ENCODE data around the gene KIT. TPM values are rescaled to one million over a fixed set of nuclear protein-coding genes. Genes with fewer than 3 reads are reported as not detected.

KIT gene
- total RNA-seq, 1 experiment from 2014 or later: not detected

DNA sequence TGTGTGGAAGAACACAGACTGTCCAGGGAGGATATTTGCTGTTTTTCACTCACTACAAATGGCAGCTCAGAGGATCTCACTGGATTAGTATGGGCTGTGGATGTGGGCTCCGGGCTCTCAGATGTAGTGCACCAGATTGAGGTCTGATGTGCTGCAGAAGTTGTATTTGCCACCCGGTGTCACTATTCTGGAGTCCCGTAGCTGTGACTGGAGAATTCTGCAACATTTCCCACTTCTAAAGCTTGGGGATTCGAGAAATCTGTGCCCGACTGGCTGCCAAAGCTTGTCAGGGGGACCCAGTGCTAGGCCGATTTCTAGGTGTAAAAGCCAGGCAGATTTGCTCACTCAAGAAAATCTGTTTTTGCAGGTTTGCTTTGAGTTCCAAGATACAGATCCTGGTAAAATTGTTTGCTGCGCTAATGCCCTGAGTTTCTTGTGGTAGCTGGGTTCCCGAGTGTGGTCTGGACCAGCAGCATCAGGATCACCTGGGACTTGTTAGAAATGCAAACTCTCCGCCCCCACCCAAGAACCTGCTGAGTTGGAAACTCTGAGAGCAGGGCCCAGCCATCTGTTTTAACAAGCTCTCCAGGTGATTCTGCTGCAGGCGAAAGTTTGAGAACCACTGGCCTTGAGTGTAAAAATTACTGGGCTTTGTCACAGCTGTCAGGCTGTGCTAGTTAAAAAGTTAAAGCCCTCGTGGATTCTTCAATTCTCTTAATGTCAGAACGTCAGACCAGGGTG, 18.1 kb downstream of the KIT start:
- intact Hi-C loops (cut with micrococcal nuclease): no loop called here
- Histone ChIP-seq H3K4me3 (replicated peaks in 1 of 2; ENCODE audit: low read depth in 1 of 2, low read length in 2 of 2) (no peak overlapping the region), H3K9me3 (ENCODE audit: control insufficient read depth in 1 of 2, insufficient read depth in 1 of 2, low read depth in 1 of 2, low read length in 2 of 2) (no peaks in the 10 kb centered on the region), H2AFZ (ENCODE audit: low read depth, low read length, poor library complexity, severe bottlenecking) (no peak overlapping the region), H3K79me2 (ENCODE audit: insufficient read depth, low read length) (no peaks in the 10 kb centered on the region), H3K27me3 (ENCODE audit: insufficient read depth, low read length) (peaks cover 7% of the 10 kb centered on the region; the same call in 1 of the 2 replicates), H3K27ac (ENCODE audit: low read depth, low read length) (no peak overlapping the region), H4K20me1 (ENCODE audit: insufficient read depth) (no peaks in the 10 kb centered on the region), H3K9ac (ENCODE audit: low read length) (no peak overlapping the region), H3K4me1 (ENCODE audit: control insufficient read depth in 1 of 2, insufficient read depth in 2 of 2, low read length in 2 of 2) (no peaks in the 10 kb centered on the region), H3K9me2 (ENCODE audit: insufficient read depth) (no peaks in the 10 kb centered on the region), H3K36me3 (ENCODE audit: control insufficient read depth in 1 of 2, insufficient read depth in 2 of 2, low read length in 2 of 2) (no peaks in the 10 kb centered on the region), H3K4me2 (ENCODE audit: low read length) (no peak overlapping the region)
- no TSS peak for BruUV-seq (replicated peaks)
- ATAC-seq: no peak
- ChIA-PET POLR2A (no interaction called here), RAD21 (ENCODE audit: low non-redundant PET in 1 of 2, low total read pairs in 2 of 2, uncharacterized antibody in 2 of 2, unreplicated experiment in 2 of 2) (no interaction called here), CTCF (no interaction called here)
- TF ChIP-seq CBX3 (IDR thresholded peaks at IDR 0.05; ENCODE audit: low read depth) (no peak), POLR2A (IDR thresholded peaks at IDR 0.05; ENCODE audit: borderline replicate concordance, extremely low read depth, insufficient read depth, insufficient read length) (no peak), ELF1 (IDR thresholded peaks at IDR 0.05; ENCODE audit: borderline replicate concordance, low read depth) (no peak), SP1 (IDR thresholded peaks at IDR 0.05; ENCODE audit: low read depth) (no peak), RAD21 (IDR thresholded peaks at IDR 0.05; ENCODE audit: low read depth) (no peak), FOSL1 (IDR thresholded peaks at IDR 0.05; ENCODE audit: low read depth) (no peak), JUND (IDR thresholded peaks at IDR 0.05) (no peak), EZH2 (IDR thresholded peaks at IDR 0.05) (no peak), EGR1 (IDR thresholded peaks at IDR 0.05; ENCODE audit: low read depth) (no peak), SIN3A (IDR thresholded peaks at IDR 0.05; ENCODE audit: low read depth) (no peak), POLR2AphosphoS5 (IDR thresholded peaks at IDR 0.05; ENCODE audit: low read depth, low read length) (no peak), EZH2phosphoT487 (IDR thresholded peaks at IDR 0.05; ENCODE audit: borderline replicate concordance) (no peak), ZFX (IDR thresholded peaks at IDR 0.05) (no peak), TCF7L2 (IDR thresholded peaks at IDR 0.05; ENCODE audit: borderline replicate concordance, extremely low read depth, insufficient read depth, insufficient read length) (no peak), CEBPB (IDR thresholded peaks at IDR 0.05; ENCODE audit: low read depth) (no peak)
- TF ChIP-seq, protein P1, sequence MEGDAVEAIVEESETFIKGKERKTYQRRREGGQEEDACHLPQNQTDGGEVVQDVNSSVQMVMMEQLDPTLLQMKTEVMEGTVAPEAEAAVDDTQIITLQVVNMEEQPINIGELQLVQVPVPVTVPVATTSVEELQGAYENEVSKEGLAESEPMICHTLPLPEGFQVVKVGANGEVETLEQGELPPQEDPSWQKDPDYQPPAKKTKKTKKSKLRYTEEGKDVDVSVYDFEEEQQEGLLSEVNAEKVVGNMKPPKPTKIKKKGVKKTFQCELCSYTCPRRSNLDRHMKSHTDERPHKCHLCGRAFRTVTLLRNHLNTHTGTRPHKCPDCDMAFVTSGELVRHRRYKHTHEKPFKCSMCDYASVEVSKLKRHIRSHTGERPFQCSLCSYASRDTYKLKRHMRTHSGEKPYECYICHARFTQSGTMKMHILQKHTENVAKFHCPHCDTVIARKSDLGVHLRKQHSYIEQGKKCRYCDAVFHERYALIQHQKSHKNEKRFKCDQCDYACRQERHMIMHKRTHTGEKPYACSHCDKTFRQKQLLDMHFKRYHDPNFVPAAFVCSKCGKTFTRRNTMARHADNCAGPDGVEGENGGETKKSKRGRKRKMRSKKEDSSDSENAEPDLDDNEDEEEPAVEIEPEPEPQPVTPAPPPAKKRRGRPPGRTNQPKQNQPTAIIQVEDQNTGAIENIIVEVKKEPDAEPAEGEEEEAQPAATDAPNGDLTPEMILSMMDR (IDR thresholded peaks at IDR 0.05 in 2 of 3, conservative IDR thresholded peaks at IDR 0.05 in 1 of 3; ENCODE audit: borderline replicate concordance in 1 of 3, insufficient read depth in 1 of 3, low read depth in 2 of 3, low read length in 2 of 3): no peak
- TF ChIP-seq, protein P2, sequence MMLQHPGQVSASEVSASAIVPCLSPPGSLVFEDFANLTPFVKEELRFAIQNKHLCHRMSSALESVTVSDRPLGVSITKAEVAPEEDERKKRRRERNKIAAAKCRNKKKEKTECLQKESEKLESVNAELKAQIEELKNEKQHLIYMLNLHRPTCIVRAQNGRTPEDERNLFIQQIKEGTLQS (IDR thresholded peaks at IDR 0.05): no peak
- TF ChIP-seq, protein P3, sequence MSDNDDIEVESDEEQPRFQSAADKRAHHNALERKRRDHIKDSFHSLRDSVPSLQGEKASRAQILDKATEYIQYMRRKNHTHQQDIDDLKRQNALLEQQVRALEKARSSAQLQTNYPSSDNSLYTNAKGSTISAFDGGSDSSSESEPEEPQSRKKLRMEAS (IDR thresholded peaks at IDR 0.05): no peak
- TF ChIP-seq, protein P4, sequence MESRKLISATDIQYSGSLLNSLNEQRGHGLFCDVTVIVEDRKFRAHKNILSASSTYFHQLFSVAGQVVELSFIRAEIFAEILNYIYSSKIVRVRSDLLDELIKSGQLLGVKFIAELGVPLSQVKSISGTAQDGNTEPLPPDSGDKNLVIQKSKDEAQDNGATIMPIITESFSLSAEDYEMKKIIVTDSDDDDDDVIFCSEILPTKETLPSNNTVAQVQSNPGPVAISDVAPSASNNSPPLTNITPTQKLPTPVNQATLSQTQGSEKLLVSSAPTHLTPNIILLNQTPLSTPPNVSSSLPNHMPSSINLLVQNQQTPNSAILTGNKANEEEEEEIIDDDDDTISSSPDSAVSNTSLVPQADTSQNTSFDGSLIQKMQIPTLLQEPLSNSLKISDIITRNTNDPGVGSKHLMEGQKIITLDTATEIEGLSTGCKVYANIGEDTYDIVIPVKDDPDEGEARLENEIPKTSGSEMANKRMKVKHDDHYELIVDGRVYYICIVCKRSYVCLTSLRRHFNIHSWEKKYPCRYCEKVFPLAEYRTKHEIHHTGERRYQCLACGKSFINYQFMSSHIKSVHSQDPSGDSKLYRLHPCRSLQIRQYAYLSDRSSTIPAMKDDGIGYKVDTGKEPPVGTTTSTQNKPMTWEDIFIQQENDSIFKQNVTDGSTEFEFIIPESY (IDR thresholded peaks at IDR 0.05; ENCODE audit: extremely low read depth, insufficient replicate concordance, low read length): no peak
- TF ChIP-seq, protein P5, sequence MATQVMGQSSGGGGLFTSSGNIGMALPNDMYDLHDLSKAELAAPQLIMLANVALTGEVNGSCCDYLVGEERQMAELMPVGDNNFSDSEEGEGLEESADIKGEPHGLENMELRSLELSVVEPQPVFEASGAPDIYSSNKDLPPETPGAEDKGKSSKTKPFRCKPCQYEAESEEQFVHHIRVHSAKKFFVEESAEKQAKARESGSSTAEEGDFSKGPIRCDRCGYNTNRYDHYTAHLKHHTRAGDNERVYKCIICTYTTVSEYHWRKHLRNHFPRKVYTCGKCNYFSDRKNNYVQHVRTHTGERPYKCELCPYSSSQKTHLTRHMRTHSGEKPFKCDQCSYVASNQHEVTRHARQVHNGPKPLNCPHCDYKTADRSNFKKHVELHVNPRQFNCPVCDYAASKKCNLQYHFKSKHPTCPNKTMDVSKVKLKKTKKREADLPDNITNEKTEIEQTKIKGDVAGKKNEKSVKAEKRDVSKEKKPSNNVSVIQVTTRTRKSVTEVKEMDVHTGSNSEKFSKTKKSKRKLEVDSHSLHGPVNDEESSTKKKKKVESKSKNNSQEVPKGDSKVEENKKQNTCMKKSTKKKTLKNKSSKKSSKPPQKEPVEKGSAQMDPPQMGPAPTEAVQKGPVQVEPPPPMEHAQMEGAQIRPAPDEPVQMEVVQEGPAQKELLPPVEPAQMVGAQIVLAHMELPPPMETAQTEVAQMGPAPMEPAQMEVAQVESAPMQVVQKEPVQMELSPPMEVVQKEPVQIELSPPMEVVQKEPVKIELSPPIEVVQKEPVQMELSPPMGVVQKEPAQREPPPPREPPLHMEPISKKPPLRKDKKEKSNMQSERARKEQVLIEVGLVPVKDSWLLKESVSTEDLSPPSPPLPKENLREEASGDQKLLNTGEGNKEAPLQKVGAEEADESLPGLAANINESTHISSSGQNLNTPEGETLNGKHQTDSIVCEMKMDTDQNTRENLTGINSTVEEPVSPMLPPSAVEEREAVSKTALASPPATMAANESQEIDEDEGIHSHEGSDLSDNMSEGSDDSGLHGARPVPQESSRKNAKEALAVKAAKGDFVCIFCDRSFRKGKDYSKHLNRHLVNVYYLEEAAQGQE (IDR thresholded peaks at IDR 0.05; ENCODE audit: low read depth): no peak
- DNase-seq (ENCODE audit: low read depth, low spot score): no peak

Data from HCT116 (cell line).